Measurements from ENCODE around the gene SV2C. TPM values are rescaled to one million over a fixed set of nuclear protein-coding genes. Genes with fewer than 3 reads are reported as not detected.

The SV2C gene
- total RNA-seq, 1 experiment from 2014 or later: not detected

DNA sequence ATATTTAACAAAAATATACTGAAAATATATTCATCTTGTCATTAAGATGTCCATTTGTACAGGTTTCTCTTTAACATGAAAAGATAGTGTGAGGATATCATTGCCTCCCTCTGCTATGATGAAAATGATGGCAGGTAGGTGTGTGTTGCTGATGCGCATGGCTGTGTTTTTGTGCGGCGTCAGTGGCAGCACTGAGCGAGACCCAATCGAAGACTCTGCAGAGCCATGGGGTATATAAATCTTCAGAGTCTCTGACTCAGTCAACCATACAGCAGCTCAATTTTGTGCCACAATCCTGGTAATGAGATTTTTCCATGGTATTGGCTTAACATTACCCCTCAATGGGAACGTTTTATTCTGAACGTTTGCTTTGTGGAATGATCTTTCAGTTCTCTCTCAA lies 166.4 kb downstream of the SV2C start:
- BruUV-seq (replicated peaks): no TSS peak

More for the DNA sequence above, 166.4 kb downstream of the SV2C start:
- no peak overlapping the region for H3K4me3 ChIP-seq (replicated peaks in 1 of 2; ENCODE audit: low read depth in 1 of 2, low read length in 2 of 2)
- CTCF ChIA-PET: no interaction called here
- no peaks in the 10 kb centered on the region for H3K36me3 ChIP-seq (ENCODE audit: control insufficient read depth in 1 of 2, insufficient read depth in 2 of 2, low read length in 2 of 2)
- RAD21 ChIA-PET (ENCODE audit: low non-redundant PET in 1 of 2, low total read pairs in 2 of 2, uncharacterized antibody in 2 of 2, unreplicated experiment in 2 of 2): no interaction called here
- no peak overlapping the region for H3K4me2 ChIP-seq (ENCODE audit: low read length)
- no peak overlapping the region for H3K9ac ChIP-seq (ENCODE audit: low read length)
- no peaks in the 10 kb centered on the region for H3K9me3 ChIP-seq (ENCODE audit: control insufficient read depth in 1 of 2, insufficient read depth in 1 of 2, low read depth in 1 of 2, low read length in 2 of 2)
- DNase-seq (ENCODE audit: low read depth, low spot score) (no peak), ATAC-seq (no peak)
- intact Hi-C loops (cut with micrococcal nuclease): loop anchor here (10.0 kb wide), 3 partner anchors 985 to 1575 kb away; partner anchors contain the start of gene GCNT4
- H2AFZ ChIP-seq (ENCODE audit: low read depth, low read length, poor library complexity, severe bottlenecking): no peak overlapping the region
- H3K27me3 ChIP-seq (ENCODE audit: insufficient read depth, low read length): peaks cover 8% of the 10 kb centered on the region; the same call in 1 of the 2 replicates
- no peaks in the 10 kb centered on the region for H4K20me1 ChIP-seq (ENCODE audit: insufficient read depth)
- no peak overlapping the region for H3K27ac ChIP-seq (ENCODE audit: low read depth, low read length)
- H3K4me1 ChIP-seq (ENCODE audit: control insufficient read depth in 1 of 2, insufficient read depth in 2 of 2, low read length in 2 of 2): peaks cover 0 to 11% of the 10 kb centered on the region in 2 experiments; a peak in 2 of 4 replicates
- H3K79me2 ChIP-seq (ENCODE audit: insufficient read depth, low read length): no peaks in the 10 kb centered on the region
- H3K9me2 ChIP-seq (ENCODE audit: insufficient read depth): no peaks in the 10 kb centered on the region
- TF ChIP-seq, protein P1, sequence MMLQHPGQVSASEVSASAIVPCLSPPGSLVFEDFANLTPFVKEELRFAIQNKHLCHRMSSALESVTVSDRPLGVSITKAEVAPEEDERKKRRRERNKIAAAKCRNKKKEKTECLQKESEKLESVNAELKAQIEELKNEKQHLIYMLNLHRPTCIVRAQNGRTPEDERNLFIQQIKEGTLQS (IDR thresholded peaks at IDR 0.05): no peak
- TF ChIP-seq EZH2phosphoT487 (IDR thresholded peaks at IDR 0.05; ENCODE audit: borderline replicate concordance) (no peak), JUND (IDR thresholded peaks at IDR 0.05) (no peak), POLR2A (IDR thresholded peaks at IDR 0.05; ENCODE audit: borderline replicate concordance, extremely low read depth, insufficient read depth, insufficient read length) (no peak), CBX3 (IDR thresholded peaks at IDR 0.05; ENCODE audit: low read depth) (no peak), SP1 (IDR thresholded peaks at IDR 0.05; ENCODE audit: low read depth) (no peak), SIN3A (IDR thresholded peaks at IDR 0.05; ENCODE audit: low read depth) (no peak), ZBTB33 (IDR thresholded peaks at IDR 0.05; ENCODE audit: extremely low read depth, insufficient replicate concordance, low read length) (no peak), RAD21 (IDR thresholded peaks at IDR 0.05; ENCODE audit: low read depth) (no peak), ZNF274 (IDR thresholded peaks at IDR 0.05; ENCODE audit: low read depth, low read length) (no peak), CEBPB (IDR thresholded peaks at IDR 0.05; ENCODE audit: low read depth) (no peak), YY1 (IDR thresholded peaks at IDR 0.05; ENCODE audit: extremely low read depth, insufficient replicate concordance, low read depth, low read length) (no peak), FOSL1 (IDR thresholded peaks at IDR 0.05; ENCODE audit: low read depth) (no peak), EGR1 (IDR thresholded peaks at IDR 0.05; ENCODE audit: low read depth) (no peak), ZFX (IDR thresholded peaks at IDR 0.05) (no peak), POLR2AphosphoS5 (IDR thresholded peaks at IDR 0.05; ENCODE audit: low read depth, low read length) (no peak), SRF (IDR thresholded peaks at IDR 0.05; ENCODE audit: low read depth) (no peak)
- TF ChIP-seq, protein P2, sequence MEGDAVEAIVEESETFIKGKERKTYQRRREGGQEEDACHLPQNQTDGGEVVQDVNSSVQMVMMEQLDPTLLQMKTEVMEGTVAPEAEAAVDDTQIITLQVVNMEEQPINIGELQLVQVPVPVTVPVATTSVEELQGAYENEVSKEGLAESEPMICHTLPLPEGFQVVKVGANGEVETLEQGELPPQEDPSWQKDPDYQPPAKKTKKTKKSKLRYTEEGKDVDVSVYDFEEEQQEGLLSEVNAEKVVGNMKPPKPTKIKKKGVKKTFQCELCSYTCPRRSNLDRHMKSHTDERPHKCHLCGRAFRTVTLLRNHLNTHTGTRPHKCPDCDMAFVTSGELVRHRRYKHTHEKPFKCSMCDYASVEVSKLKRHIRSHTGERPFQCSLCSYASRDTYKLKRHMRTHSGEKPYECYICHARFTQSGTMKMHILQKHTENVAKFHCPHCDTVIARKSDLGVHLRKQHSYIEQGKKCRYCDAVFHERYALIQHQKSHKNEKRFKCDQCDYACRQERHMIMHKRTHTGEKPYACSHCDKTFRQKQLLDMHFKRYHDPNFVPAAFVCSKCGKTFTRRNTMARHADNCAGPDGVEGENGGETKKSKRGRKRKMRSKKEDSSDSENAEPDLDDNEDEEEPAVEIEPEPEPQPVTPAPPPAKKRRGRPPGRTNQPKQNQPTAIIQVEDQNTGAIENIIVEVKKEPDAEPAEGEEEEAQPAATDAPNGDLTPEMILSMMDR (IDR thresholded peaks at IDR 0.05 in 2 of 3, conservative IDR thresholded peaks at IDR 0.05 in 1 of 3; ENCODE audit: borderline replicate concordance in 1 of 3, insufficient read depth in 1 of 3, low read depth in 2 of 3, low read length in 2 of 3): no peak
- POLR2A ChIA-PET: no interaction called here

Data from HCT116 (cell line).